HG03139 (cell line): ENCODE data around the gene ARSD.
"Not testable (repeated sequence)": the region's sequence is repeated elsewhere in the genome, so short reads cannot be mapped to it uniquely, and the experiment has no call there.

Experiments used
- ATAC-seq: cut with Tn5 transposase; IDR thresholded peaks from one replicate; pipeline ENCODE4 v1.9.1; 2021; ENCODE audit not compliant: unreplicated experiment

The ARSD gene, protein sequence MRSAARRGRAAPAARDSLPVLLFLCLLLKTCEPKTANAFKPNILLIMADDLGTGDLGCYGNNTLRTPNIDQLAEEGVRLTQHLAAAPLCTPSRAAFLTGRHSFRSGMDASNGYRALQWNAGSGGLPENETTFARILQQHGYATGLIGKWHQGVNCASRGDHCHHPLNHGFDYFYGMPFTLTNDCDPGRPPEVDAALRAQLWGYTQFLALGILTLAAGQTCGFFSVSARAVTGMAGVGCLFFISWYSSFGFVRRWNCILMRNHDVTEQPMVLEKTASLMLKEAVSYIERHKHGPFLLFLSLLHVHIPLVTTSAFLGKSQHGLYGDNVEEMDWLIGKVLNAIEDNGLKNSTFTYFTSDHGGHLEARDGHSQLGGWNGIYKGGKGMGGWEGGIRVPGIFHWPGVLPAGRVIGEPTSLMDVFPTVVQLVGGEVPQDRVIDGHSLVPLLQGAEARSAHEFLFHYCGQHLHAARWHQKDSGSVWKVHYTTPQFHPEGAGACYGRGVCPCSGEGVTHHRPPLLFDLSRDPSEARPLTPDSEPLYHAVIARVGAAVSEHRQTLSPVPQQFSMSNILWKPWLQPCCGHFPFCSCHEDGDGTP

DNA sequence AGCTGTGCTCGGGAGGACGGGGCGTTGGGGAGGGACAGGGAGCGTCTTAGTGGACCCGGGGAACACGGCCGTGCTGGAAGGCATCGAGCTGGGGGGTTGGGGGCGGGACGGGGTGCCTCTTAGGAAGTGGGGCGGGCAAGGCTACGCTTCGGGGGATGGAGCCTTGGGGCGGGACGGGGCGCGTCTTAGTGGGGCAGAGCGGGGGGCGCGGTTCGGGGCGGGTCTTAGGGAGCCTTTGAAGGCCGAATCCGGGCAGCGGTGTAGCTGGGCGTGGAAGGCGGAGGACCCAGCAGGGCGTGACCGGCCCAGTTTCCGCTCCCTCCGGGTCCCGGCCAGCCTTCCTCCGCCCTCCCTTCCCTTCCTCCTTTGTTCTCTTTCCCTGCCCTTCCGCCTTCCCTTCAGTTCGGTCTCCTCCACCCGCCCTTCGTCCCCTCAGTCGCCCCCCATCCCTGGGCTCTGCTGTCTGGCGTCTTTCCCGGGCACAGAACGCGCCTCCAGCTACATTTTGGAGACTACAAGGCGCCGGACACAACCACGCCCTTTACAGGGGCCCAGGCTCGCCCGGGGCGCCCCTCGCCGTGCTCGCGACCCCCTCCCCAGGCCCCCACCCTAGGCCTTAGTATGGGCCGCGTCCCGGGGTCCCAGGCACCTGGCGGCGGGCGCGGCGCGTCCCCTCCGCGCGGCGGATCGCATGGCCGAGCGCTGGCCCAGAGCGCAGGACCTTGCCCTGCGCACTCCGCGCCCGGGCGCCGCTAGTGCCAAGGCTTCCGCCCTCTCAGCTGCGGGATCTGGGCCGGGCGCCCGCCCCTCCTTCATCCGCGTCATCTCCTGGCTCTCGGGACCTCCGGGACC lies at the start of gene ARSD:
Gene ARSD (minus strand): TSS at position 757 of the 852 bp plus-strand sequence. CDS start 64 bp downstream, at position 693.
- ATAC-seq, result peak; percentile 96

DNA sequence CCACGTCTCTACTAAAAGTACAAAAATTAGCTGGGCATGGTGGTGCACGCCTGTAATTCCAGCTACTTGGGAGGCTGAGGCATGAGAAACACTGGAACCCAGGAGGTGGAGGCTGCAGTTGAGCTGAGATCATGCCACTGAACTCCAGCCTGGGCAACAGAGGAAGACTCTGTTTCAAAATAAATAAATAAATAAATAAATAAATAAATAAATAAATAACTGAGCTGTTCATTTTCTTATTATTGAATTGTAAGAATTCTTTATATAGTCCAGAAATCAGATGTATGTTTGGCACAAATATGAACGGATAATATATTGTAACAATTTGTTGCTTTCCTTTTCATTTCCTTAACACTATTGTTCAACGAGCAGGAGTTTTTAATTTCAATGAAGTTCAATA lies 49.5 kb upstream of the ARSD start:
- not testable (repeated sequence) for ATAC-seq

DNA sequence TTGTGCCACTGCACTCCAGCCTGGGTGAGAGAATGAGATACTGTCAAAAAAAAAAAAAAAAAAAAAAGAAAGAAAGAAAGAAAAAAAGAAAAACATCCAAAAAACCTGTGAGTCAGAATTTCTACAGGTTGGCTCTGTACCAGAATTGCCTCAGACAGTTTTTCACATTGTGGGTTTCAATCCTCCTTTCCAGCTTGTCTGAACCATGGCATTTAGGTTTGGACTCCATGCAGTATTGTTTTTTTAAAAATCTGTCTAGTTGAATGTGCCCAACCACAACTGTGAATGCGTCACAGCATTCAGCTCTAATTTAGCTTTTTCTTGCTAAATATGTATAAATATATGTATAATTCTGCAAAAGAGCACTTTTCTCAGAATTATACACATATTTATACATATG lies 45.8 kb upstream of the ARSD start:
- no peak for ATAC-seq

DNA sequence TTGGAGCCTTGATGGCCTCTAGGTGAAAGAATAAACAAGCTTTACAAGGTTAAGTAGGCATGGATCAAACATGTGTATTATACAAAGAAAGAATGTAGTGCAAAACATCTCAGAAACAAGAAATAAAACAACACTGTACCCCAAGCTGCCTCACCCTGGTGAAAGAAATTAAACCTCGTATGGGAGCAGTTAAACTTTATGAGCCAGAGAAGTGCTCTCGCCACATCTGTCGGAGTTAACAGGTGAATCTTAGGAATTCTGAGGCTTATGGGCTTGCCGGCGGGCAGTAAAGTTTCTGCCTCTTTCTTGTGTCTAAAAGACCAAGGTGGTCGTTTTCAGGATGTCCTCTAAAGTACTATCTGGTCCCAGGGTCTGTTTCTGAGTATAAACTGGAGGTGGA lies 43.3 kb upstream of the ARSD start:
- ATAC-seq, result no peak

DNA sequence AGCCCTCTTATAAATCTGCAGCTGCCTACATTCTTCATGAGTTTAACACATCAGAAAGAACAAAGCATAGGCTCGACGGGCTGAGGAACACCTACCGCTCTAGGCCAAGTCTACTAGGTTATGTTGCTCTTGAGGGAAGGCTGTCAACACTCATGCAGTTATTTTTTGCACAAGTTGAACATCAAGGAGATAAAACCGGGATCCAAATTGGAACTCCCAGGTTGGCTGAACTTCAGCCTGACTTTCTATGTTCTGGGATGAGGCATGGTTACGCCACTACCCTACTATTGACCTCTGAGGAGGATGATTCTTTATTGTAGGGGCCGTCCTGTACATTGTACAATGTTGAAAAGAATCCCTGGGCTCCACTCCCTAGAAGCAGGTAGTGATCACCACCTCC lies 39.9 kb upstream of the ARSD start:
- no peak for ATAC-seq

DNA sequence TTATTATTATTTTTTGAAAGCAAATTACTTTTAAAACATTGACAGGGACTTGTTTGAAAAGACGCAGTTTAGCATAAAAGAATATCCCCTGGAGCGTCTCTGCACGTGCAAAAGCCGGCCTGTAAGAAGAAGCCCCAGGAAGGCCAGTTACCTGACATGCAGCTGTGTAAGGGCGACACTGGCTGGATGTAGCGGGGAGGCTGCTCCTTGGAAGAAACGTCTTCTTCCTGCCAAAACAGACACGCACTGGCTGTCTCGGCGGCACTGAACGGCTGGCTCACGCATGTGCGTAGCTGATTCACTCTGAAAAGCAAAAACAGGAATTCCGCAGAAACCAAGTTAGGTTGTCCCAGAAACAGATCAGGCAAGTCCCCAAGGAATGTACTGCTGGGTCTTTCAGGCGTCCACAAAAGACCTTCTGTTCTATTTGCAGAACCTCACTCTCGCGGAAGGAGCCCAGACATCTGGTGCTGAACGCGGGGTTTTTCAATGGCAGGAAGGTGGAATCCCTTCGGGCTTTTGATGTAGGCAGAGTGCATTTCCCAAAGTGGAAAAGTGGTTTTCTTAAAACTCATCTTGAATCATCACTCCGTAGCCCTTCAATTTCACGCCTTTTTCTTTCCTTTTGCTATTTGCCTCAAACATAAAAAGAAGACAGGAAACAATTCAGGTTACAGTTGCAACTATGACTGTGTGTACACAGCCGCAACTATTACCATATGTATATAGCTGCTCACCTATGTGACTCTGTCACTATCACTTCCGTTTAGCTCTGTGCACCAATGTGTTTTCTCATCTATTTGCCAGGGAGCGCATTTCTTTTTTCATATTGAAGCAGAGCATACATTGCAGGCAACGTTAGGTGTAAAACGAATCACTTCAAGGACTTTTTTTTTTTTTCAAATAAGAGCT lies 39.1 kb upstream of the ARSD start:
- no peak for ATAC-seq

DNA sequence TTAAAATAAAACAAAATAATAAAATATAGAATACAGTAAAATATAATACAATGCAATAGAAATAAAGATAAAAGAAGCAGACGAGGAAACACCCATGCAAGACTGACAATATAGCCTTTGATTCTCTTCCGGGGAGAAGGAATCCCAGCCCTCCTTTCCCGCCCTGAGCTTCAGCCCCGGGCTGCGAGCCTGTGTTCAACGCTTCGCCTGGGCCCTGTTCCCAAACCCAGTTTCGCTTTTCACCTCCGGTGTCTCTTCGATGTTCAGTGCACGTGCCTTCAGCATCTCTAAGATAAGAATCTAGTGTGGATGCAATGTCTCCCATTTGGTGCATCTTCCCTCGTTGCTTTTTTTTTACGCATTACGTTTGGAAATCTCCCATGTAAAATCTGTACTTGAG lies 38.4 kb upstream of the ARSD start:
- ATAC-seq, result no peak

DNA sequence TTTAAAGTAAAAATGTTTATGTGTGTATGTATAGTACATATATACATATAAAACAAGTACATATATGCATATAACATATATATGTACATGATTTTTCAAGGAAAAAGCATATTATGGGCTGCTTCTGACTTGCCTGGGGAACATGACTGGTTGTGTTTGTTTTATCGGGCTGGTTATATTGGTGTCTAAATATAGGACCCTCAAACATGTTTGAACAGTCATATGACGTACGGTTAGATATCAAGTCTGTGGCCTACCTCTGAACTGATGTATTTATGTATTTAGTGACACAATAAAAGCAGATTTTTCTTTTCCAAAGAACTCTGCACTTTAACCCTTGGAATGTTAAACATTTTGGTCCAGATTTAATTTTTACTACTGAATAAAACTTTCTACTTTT lies 37.9 kb upstream of the ARSD start:
- no peak for ATAC-seq

DNA sequence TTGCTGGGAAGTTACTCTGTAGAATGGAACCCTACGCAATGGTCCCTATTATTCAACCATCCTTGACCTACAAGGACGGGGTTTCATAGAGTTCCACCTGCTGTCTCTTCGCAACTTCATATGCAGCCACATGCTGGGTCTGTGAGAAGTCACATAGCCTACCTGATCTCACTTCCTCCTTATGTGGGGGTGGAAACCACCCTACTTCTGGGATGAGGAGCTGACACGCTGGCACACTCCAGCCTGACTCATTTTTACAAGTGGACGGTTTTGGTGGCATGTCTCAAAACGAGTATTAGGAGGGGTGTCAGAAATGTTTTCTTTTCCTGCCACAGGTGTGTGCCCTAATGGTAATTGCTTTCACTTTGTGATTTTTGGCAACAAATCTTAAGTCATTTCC lies 36.8 kb upstream of the ARSD start:
- no peak for ATAC-seq

DNA sequence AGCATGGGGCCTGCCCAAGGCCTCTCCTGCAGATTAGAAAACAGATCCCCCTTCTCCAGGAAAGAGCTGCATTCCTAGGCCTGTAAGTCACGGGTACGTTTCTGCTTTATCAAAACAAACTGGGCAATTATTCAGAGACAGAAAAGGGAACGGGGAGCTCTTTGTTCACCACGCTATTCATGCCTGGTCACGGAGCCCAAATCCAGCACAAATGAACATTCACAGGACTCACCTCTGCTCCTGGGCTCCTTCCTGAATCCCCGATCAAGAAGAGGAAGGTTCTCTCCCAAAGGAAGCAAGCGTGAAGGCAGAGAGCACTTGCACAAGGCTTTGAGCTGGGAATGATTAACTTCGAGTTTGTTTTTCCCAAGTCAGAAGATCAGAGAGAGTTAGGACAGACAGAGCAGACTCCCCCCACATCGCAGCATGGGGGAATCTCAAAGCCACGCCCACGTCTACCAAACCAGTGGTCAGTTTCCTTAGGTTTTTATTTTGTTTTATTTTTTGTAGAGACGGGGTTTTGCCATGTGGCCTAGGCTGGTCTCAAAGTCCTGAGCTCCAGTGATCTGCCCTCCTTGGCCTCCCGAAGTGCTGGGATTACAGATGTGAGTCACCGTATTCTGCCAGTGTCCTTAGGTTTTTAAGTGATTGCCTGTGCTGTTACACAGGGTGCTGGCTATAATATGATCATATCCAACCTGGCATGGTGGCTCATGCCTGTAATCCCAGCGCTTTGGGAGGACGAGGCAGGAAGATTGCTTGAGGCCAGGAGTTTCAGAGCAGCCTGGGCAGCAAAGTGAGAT lies 35.1 kb upstream of the ARSD start:
- ATAC-seq, result not testable (repeated sequence)

DNA sequence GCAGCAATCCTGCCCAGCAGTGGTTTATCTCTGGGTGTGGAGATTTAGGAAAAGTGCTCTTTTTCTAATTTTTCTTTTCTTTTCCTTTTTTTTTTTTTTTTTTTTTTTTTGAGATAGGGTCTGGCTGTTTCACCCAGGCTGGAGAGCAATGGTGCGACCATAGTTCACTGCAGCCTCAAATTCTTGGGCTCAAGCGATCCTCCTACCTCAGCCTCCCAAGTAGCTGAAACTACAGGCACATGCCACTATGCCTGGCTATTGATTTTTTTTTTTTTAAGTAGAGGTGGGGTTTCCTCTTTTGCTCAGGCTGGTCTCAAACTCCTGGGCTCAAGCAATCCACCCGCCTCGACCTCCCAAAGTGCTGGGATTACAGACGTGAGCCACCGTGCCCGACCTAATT lies 34.3 kb upstream of the ARSD start:
- ATAC-seq, result not testable (repeated sequence)

DNA sequence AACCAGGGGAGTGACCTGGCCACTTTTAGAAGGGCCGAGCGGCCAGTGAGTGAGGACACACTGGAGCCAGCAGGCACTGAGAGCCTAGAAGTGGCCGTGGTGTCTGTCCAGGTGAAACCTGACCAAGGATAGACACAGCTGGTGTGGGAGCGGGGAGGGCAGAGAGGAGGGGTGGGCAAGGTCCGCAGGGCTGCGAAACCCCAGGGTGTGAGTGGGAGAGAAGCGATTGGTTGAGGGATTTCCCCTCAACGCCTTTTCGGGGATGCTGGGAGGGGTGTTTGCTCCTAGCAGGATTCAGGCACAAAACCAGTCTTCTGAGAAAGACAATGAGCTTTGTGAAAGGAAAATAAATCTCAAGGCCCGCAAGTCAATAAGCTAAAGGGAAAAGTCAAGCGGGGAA lies 33.2 kb upstream of the ARSD start:
- no peak for ATAC-seq

DNA sequence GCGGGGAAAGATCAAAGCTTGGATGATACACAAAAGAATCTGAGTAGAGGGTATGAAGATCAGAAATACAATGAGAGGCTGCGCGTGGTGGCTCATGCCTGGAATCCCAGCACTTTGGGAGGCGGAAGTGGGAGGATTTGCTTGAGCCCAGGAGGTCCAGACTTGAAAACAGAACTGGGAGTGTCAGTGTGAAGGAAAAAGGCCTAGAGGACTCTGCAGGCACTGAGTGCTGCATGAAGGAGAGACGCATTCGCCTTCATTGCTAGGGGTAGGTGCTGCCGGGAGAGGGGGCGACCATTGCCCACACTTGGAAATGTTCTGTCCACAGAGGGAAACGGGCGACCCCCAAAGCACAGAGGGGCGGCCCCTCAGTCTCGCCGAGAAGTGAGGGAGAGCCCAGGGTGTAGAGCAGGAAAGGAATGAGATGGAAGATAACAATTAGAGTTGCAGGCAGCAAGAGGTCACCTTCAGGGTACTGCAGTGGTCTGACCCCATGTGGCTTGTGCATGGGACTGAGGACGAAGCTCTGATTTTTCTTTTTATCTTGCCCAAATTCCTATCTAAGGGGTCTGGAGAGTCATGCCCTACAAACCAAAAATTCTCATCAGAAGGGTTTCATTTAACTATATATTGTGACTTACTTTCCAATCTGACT lies 31.8 kb upstream of the ARSD start:
- ATAC-seq, result no peak

DNA sequence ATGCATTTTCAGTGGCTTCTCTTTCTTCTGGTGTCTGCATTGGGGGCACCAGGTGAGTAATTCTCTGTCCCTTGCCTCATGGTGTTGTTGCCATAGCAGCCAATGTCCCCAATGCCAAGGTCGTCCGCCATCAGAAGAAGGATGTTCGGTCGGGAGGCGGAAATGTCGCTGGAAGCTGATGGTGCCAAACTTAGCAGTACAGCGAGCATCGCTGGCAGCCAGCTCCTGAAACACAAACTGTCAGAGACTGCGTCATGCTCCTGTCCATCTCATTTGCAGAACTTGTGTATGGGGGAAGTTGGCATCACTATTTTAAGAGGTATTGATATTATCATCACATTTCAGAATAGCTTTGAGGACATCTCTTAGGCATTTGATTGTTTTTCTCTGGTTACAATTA lies 29.1 kb upstream of the ARSD start:
- ATAC-seq, result no peak

DNA sequence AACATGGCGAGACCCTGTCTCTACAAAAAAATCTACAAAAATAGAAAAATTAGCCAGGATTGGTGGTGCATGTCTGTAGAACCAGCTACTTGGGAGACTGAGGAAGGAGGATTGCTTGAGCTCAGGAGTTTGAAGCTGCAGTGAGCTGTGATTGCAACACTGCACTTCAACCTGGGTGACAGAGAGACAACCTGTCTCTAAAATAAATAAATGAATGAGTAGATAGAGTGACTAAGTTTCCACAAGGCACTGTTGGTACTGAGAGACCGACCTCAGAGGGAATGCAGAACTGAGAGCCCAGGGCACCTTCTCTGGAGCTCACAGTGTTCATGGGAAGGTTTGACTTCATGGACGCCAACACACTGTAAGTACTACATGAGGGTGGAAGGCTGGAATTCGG lies 26.7 kb upstream of the ARSD start:
- no peak for ATAC-seq

DNA sequence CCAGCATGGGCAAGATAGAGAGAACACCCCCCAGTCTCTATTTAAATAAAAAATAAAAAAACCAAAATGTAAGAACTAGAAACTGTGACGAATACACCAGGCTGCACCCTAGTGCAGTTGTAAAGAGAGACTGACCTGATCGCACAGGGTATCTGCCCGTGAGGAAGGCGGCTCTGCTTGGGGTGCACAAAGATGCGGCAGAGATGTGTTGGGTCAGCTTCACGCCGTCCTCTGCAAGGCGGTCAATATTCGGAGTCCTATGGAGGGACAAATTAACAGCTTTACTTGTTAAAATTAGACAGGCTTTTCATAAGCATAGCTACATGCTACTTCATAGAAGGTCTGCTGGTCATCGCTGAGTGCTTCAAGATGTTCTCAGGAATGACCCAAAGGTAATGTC lies 26.1 kb upstream of the ARSD start:
- no peak for ATAC-seq

DNA sequence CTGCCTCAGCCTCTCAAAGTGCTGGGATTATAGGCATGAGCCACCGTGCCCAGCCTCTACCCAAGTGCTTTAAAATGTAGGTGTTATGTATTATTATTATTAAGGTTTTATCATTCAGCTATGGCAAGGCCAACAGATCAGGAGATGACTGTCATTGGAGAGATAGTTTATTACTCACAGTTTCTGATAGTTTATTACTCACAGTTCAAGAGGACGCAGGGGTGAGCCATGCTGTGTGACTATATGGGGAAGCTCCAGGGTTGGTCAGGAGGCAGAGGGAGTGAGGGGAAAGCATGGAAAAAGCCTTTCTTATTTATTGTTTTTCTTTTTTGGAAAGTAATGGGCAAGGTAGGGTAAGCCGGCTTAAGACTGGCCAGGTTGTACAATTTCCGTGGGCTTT lies 25.4 kb upstream of the ARSD start:
- ATAC-seq, result no peak

DNA sequence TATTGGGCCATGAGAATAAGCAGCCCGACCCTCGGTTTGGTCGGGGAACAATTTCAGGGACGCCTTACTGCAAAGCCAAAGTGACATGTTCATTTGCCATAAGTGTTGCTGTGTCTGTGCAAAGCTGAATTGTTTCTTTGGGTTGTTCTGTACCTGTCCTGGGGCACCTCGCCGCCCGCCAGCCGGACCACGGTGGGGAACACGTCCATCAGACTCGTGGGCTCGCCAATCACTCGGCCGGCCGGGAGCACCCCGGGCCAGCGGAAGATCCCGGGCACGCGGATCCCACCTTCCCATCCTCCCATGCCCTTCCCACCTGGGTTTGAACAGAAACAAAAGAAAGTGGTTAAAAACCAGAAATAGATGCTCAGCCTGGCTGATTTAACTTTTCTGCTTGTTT lies 8.8 kb upstream of the ARSD start:
- not testable (repeated sequence) for ATAC-seq
